Bronchial epithelial cell (primary cell): ENCODE results near the gene RPS3A. TPM values are rescaled to one million over a fixed set of nuclear protein-coding genes. Genes with fewer than 3 reads are reported as not detected.
"Not testable (repeated sequence)": the region's sequence is repeated elsewhere in the genome, so short reads cannot be mapped to it uniquely, and the experiment has no call there.

Experiments
- DNase-seq: peaks from one replicate; pipeline ENCODE4 v3.0.0-alpha.2; 2010; ENCODE audit warnings: low read depth
- FAIRE-seq: peaks from 2 replicates; lab custom pipeline; 2011; peaks lifted over from hg19 to GRCh38; lab: Jason Lieb, UNC
- H3K27me3 ChIP-seq: 2 replicates; pipeline ENCODE4 v1.5.1; 2011; ENCODE audit warnings: low read length; ENCODE audit not compliant: control insufficient read depth, insufficient read depth
- H3K36me3 ChIP-seq: 2 replicates; pipeline ENCODE4 v1.5.1; 2011; ENCODE audit warnings: low read length; ENCODE audit not compliant: control insufficient read depth, insufficient read depth
- H3K4me3 ChIP-seq: 2 replicates; pipeline ENCODE4 v1.5.1; 2011; ENCODE audit warnings: mild to moderate bottlenecking, low read depth, low read length, control low read depth
- total RNA-seq: library from RNA; depleted of rRNA; stranded (reverse); fragments of >200 nt; gene quantifications from 2 replicates; pipeline ENCODE4 v1.2.1, GENCODE V29; 2014
- TF ChIP-seq, protein P1 (sequence below): IDR thresholded peaks from 2 replicates; pipeline ENCODE4 v1.5.1; 2011; ENCODE audit warnings: mild to moderate bottlenecking, moderate library complexity, low read length, control low read depth, inconsistent platforms; ENCODE audit not compliant: insufficient read depth, severe bottlenecking

RPS3A gene
- total RNA-seq, 1 donor from 2014 or later: 4,856 TPM

DNA sequence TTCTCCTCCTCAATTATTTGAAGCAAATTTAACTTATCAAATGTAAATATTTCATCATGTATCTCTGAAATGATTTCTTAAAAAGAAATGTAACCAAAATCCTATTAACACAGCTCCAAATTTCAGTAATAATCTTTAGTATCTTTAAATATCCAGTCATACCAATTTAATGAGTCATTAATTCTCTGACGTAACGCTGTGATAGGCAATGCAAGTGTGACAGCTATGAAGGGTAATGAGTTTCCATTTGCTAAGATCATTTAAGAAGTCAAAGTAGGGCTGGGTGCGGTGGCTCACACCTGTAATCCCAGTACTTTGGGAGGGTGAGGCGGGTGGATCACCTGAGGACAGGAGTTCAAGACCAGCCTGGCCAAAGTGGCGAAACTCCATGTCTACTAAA lies 15.6 kb downstream of the RPS3A start:
- DNase-seq (peak; percentile 46), FAIRE-seq (no peak)
- no peak overlapping the region for H3K4me3 ChIP-seq
- TF ChIP-seq, protein P1, sequence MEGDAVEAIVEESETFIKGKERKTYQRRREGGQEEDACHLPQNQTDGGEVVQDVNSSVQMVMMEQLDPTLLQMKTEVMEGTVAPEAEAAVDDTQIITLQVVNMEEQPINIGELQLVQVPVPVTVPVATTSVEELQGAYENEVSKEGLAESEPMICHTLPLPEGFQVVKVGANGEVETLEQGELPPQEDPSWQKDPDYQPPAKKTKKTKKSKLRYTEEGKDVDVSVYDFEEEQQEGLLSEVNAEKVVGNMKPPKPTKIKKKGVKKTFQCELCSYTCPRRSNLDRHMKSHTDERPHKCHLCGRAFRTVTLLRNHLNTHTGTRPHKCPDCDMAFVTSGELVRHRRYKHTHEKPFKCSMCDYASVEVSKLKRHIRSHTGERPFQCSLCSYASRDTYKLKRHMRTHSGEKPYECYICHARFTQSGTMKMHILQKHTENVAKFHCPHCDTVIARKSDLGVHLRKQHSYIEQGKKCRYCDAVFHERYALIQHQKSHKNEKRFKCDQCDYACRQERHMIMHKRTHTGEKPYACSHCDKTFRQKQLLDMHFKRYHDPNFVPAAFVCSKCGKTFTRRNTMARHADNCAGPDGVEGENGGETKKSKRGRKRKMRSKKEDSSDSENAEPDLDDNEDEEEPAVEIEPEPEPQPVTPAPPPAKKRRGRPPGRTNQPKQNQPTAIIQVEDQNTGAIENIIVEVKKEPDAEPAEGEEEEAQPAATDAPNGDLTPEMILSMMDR: no peak
- H3K27me3 ChIP-seq: no peaks in the 10 kb centered on the region
- H3K36me3 ChIP-seq: peaks cover 2% of the 10 kb centered on the region

DNA sequence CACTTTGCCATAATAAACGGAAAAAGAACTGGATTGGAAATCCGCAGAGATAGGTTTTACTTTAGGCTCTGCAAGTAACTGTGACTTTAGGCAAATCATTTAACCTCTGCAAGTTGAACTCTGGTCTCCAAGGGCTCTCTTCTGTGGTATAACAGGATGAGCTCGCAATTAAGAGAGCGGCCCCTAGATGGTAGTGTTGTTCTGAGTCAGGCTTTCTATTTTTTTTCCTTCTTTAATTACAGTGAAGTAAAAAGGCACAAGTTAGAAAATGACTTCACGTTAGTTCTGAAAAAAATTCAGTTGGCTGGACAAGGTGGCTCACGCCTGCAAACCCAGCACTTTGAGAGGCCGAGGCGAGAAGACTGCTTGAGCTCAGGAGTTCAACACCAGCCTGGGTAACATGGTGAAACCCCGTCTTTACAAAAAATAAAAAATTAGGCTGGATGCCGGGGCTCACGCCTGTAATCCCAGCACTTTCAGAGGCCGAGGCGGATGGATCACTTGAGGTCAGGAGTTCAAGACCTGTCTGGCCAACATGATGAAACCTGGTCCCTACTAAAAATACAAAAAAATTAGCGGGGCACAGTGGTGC lies 18.0 kb downstream of the RPS3A start:
- H3K4me3 ChIP-seq: no peak overlapping the region
- DNase-seq (peak; percentile 56), FAIRE-seq (no peak)
- H3K27me3 ChIP-seq: no peaks in the 10 kb centered on the region
- peaks cover 2% of the 10 kb centered on the region for H3K36me3 ChIP-seq
- TF ChIP-seq, protein P1: peak; percentile 74

DNA sequence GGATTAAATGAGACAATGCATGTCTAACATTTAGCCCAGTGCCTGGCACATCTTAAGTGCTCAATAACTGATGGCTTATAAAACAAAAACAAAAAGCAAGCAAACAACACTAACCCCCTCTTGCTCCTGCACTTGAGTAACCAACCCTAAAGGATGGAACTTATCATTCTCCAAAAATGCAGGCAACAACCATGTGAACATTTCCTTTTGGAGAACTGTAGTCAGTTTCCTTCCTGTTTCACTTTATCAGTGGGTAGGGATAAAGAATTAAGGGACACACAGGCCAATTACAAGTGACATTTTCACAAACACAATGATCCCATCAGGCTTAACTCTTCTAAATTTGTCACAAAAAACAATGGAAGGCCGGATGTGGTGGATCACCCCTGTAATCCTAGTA lies 30.4 kb downstream of the RPS3A start:
- no peak for FAIRE-seq
- H3K36me3 ChIP-seq: peaks cover 15% of the 10 kb centered on the region
- TF ChIP-seq, protein P1: no peak

DNA sequence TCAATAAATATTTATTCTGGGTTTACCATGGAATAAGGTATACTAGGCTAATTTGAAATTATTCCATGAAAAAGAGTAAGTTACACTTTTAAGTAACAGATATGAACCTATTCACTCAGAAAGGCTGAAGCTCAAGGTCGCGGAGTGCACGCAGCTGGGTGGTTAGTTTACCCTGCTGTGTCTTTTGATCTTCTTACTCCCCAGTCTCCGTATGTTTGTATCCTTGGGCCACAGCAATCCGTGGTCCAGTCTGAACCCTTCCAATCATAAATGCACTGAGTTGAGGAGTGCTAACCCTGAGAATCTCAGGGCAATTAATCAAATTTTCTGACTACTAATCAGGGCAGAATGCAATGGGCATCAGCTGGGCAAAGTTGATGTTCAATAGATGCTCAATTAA lies 33.9 kb downstream of the RPS3A start:
- no peaks in the 10 kb centered on the region for H3K27me3 ChIP-seq
- DNase-seq (no peak), FAIRE-seq (no peak)
- H3K4me3 ChIP-seq: no peak overlapping the region
- TF ChIP-seq, protein P1: no peak
- H3K36me3 ChIP-seq: peaks cover 7% of the 10 kb centered on the region

More for the DNA sequence above, 30.4 kb downstream of the RPS3A start:
- no peak overlapping the region for H3K4me3 ChIP-seq
- DNase-seq: no peak
- H3K27me3 ChIP-seq: no peaks in the 10 kb centered on the region

DNA sequence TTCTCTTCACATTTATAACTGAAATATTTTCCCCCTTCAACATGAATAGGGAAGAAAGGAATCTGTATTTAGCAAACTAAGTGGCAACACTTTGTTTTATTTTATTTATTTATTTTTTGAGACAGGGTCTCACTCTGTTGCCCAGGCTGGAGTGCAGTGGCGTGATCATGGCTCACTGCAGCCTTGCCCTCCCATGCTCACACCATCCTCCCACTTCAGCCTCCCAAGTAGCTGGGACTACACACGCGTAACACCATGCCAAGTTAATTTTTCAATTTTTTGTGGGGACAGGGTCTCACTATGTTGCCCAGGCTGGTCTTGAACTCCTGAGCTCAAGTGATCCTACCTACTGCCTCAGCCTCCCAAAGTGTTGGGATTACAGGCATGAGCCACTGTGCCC lies 36.6 kb downstream of the RPS3A start:
- not testable (repeated sequence) for H3K36me3 ChIP-seq, H3K4me3 ChIP-seq, DNase-seq, H3K27me3 ChIP-seq, FAIRE-seq

DNA sequence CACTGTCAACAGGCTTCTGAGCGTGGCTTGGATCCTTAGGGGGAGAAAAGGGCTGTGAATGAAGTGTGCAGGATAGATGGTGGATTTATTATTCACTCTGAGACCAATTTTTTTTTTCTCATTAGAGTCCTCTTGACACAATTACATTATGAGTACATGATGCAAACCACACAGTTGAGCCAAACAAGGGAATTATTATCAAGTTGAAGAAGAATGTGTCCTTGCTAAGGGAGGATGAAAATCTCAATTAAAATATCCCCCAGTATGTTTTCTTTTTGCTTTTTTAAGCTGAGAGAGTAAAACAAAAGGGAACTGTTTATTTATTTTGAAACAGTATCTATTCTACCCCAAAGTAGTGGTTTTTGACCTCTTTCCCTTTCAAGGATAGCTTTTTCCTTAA lies 40.4 kb downstream of the RPS3A start:
- DNase-seq (no peak), FAIRE-seq (no peak)
- H3K36me3 ChIP-seq: peaks cover 8% of the 10 kb centered on the region
- H3K27me3 ChIP-seq: no peaks in the 10 kb centered on the region
- no peak overlapping the region for H3K4me3 ChIP-seq
- TF ChIP-seq, protein P1: no peak
